Measurements from ENCODE around the gene DERL2.

DNA sequence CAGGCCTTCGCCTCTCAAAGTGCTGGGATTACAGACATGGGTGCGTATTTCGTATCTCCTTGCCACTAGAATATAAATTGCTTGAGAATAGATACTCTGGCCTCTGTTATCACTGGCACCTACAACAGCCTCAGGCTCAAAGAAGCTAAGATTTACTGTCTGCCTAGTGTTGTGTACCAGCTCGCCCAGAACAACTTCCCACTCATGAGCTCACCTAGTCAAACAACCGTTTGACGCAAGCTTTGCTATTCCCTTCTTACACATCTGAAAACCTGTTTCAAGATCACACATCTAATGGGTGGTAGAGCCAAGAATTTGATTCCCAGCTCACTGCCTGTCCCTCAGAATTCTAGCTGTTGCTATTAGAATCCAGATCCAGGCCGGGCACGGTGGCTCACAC is 24.8 kb upstream of the DERL2 start:
- TF ChIP-seq, protein P1, sequence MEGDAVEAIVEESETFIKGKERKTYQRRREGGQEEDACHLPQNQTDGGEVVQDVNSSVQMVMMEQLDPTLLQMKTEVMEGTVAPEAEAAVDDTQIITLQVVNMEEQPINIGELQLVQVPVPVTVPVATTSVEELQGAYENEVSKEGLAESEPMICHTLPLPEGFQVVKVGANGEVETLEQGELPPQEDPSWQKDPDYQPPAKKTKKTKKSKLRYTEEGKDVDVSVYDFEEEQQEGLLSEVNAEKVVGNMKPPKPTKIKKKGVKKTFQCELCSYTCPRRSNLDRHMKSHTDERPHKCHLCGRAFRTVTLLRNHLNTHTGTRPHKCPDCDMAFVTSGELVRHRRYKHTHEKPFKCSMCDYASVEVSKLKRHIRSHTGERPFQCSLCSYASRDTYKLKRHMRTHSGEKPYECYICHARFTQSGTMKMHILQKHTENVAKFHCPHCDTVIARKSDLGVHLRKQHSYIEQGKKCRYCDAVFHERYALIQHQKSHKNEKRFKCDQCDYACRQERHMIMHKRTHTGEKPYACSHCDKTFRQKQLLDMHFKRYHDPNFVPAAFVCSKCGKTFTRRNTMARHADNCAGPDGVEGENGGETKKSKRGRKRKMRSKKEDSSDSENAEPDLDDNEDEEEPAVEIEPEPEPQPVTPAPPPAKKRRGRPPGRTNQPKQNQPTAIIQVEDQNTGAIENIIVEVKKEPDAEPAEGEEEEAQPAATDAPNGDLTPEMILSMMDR (IDR thresholded peaks at IDR 0.05): no peak
- TF ChIP-seq POLR2AphosphoS5 (IDR thresholded peaks at IDR 0.05): no peak
